Heart left ventricle (tissue), 13 donors: ENCODE results near the gene GSG1L.

Source experiments
- POLR2A ChIP-seq, 2 donors: fragments of 450-650 bp; IDR thresholded peaks; one replicate each; pipeline ENCODE4 v1.6.1; 2017; ENCODE audit warnings: antibody characterized with exemption in 2 of 2, mild to moderate bottlenecking in 2 of 2, moderate library complexity in 2 of 2
- TF ChIP-seq, protein P1 (sequence below), 12 donors: fragments of 200-600 bp; sonication (generic) in 4 of 12; IDR thresholded peaks; one replicate each; pipeline versions ENCODE4 v1.5.0 to v1.8.0; 2018 to 2022; ENCODE audit warnings: antibody characterized with exemption in 12 of 12, mild to moderate bottlenecking in 5 of 12
- donor health status: ischemic (EF 13 %, LVEDD 7.1; RV severe dilation, severe dysfunction).
- donor health status: DM: no; HTN: yes; CAD: no.
- donor health status: DM: no; HTN: no; CAD: no.
- donor health status: ischemic (EF 25% LVEDD 6.9; RV normal size, moderate dysfunction).
- donor health status: ischemic (EF 25% LVEDD 5.7; RV mildly dilated, moderate dysfunction).
- donor health status: ischemic (EF 35%, LVEDD 5.7; RV mildly dilated, moderate dysfunction).
- donor health status: nonischemic (EF 11% LVEDD 7.7; RV severe dilation, severe dysfunction).
- donor health status: DM: yes; HTN: yes; CAD: no.
- donor health status: PGD.
- donor health status: ischemic (EF 29% LVEDD 5.4; RV normal size, mild dysfunction).
- donor health status: nonischemic (EF 23%, LVEDD 6.1; RV moderate dilation, normal function).

DNA sequence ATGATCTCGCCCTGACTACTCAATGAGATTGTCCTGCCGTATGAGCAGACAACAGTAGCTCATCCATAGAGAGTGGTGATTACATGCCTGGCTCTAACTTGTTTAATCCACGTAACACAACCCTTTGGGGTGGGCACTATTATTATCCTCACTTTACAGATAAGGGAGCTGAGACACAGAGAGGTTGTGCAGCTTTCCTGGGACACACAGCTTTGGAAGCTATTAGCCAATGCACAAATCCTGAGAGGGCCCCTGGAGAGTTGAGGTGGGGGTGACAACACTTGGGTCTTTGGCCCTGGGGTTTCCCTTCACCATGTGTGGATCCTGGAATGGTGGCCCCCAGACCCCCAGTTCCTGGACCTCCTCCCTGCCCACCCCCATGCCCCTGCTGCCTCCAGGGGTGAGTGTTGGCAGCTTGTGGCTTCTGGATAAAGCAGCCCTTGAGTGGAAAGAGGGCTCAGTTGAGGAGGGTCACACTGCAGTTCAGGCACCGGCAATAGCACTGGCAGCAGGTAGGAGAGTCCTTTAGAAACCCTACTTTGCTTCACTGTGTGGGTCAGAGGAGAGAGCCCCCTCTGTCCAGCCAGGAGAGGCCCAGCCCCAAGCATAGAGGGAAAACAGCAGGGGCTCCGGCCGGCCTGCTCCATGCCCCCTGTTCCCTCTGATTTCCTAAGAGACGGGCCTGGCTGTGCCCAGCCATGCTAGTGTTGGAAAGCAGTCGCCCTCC, 282.9 kb downstream of the GSG1L start:
- TF ChIP-seq, protein P1, sequence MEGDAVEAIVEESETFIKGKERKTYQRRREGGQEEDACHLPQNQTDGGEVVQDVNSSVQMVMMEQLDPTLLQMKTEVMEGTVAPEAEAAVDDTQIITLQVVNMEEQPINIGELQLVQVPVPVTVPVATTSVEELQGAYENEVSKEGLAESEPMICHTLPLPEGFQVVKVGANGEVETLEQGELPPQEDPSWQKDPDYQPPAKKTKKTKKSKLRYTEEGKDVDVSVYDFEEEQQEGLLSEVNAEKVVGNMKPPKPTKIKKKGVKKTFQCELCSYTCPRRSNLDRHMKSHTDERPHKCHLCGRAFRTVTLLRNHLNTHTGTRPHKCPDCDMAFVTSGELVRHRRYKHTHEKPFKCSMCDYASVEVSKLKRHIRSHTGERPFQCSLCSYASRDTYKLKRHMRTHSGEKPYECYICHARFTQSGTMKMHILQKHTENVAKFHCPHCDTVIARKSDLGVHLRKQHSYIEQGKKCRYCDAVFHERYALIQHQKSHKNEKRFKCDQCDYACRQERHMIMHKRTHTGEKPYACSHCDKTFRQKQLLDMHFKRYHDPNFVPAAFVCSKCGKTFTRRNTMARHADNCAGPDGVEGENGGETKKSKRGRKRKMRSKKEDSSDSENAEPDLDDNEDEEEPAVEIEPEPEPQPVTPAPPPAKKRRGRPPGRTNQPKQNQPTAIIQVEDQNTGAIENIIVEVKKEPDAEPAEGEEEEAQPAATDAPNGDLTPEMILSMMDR (IDR thresholded peaks at IDR 0.05) = no peak
- no peak for TF ChIP-seq POLR2A (IDR thresholded peaks at IDR 0.05)
